GM19238 (cell line): Measurements from ENCODE around the gene SETD3.

Experiments
- DNase-seq: peaks from one replicate; pipeline ENCODE4 v3.0.0; 2011; ENCODE audit warnings: low spot score; ENCODE audit not compliant: insufficient read length

SETD3 gene

GRCh38 chr14:99460793-99461192 is 19.9 kb downstream of the SETD3 start:
- no peak for DNase-seq

- no peak for DNase-seq
These were observed 21.1 kb downstream of the SETD3 start for GRCh38 chr14:99459481-99460100.

- DNase-seq: no peak
These were observed 26.4 kb downstream of the SETD3 start for GRCh38 chr14:99454246-99454645.

GRCh38 chr14:99452968-99453367 is 27.7 kb downstream of the SETD3 start:
- no peak for DNase-seq

- DNase-seq: no peak
These were observed 29.4 kb downstream of the SETD3 start for GRCh38 chr14:99451234-99451633.

GRCh38 chr14:99450266-99450665 is 30.4 kb downstream of the SETD3 start:
- no peak for DNase-seq

GRCh38 chr14:99447739-99448138 is 32.9 kb downstream of the SETD3 start:
- DNase-seq: no peak

- DNase-seq: no peak
These were observed 34.7 kb downstream of the SETD3 start for GRCh38 chr14:99445931-99446330.

GRCh38 chr14:99441918-99442317 is 38.7 kb downstream of the SETD3 start:
- DNase-seq: no peak

- DNase-seq: no peak
These were observed 39.3 kb downstream of the SETD3 start for GRCh38 chr14:99441157-99441870.

GRCh38 chr14:99440278-99440677 is 40.4 kb downstream of the SETD3 start:
- no peak for DNase-seq

GRCh38 chr14:99437706-99438105 is 43.0 kb downstream of the SETD3 start:
- DNase-seq: no peak

GRCh38 chr14:99436247-99437180 is 44.1 kb downstream of the SETD3 start:
- DNase-seq: no peak

GRCh38 chr14:99435327-99435726 is 45.3 kb downstream of the SETD3 start:
- no peak for DNase-seq

GRCh38 chr14:99432485-99432884 is 48.2 kb downstream of the SETD3 start:
- no peak for DNase-seq

- no peak for DNase-seq
These were observed 48.7 kb downstream of the SETD3 start for GRCh38 chr14:99431986-99432385.

GRCh38 chr14:99430491-99430890 is 50.2 kb downstream of the SETD3 start:
- DNase-seq: no peak

GRCh38 chr14:99427632-99428300 is 52.9 kb downstream of the SETD3 start:
- DNase-seq: no peak

- no peak for DNase-seq
These were observed 53.8 kb downstream of the SETD3 start for GRCh38 chr14:99426813-99427346.

GRCh38 chr14:99426265-99426664 is 54.4 kb downstream of the SETD3 start:
- no peak for DNase-seq

GRCh38 chr14:99425272-99425681 is 55.4 kb downstream of the SETD3 start:
- DNase-seq: no peak
